Myocyte (in vitro differentiated cells): ENCODE data around the gene OBI1. TPM values are rescaled to one million over a fixed set of nuclear protein-coding genes. Genes with fewer than 3 reads are reported as not detected.
"Not testable (repeated sequence)": the region's sequence is repeated elsewhere in the genome, so short reads cannot be mapped to it uniquely, and the experiment has no call there.

Experiments used
- DNase-seq: peaks from one replicate; pipeline ENCODE4 v3.0.0-alpha.2; 2012; ENCODE audit warnings: low read depth
- total RNA-seq: library from RNA; depleted of rRNA; stranded (reverse); fragments of >200 nt; gene quantifications from 2 replicates; pipeline ENCODE4 v1.2.3, GENCODE V29; 2014

The OBI1 gene
- total RNA-seq, 1 donor from 2014 or later = 16.3 TPM

- no peak for DNase-seq
These were observed 8.8 kb downstream of the OBI1 start for GRCh38 chr13:78649997-78650716.

GRCh38 chr13:78647109-78647678 lies 11.8 kb downstream of the OBI1 start:
- not testable (repeated sequence) for DNase-seq

- no peak for DNase-seq
These were observed 20.7 kb downstream of the OBI1 start for GRCh38 chr13:78638216-78638615.

- no peak for DNase-seq
These were observed 22.5 kb downstream of the OBI1 start for GRCh38 chr13:78636495-78636894.

- DNase-seq = peak; percentile 28
These were observed 26.0 kb downstream of the OBI1 start for GRCh38 chr13:78632996-78633395.

- DNase-seq = no peak
These were observed 27.9 kb downstream of the OBI1 start for GRCh38 chr13:78631077-78631476.

GRCh38 chr13:78630511-78630910 lies 28.4 kb downstream of the OBI1 start:
- peak; percentile 36 for DNase-seq

GRCh38 chr13:78625384-78625783 lies 33.6 kb downstream of the OBI1 start:
- no peak for DNase-seq

GRCh38 chr13:78623132-78623531 lies 35.8 kb downstream of the OBI1 start:
- no peak for DNase-seq

GRCh38 chr13:78620936-78621470 lies 38.0 kb downstream of the OBI1 start:
- no peak for DNase-seq

- no peak for DNase-seq
These were observed 40.5 kb downstream of the OBI1 start for GRCh38 chr13:78618411-78618810.

GRCh38 chr13:78611040-78611439 lies 47.9 kb downstream of the OBI1 start:
- DNase-seq = no peak

- DNase-seq = no peak
These were observed 48.5 kb downstream of the OBI1 start for GRCh38 chr13:78610381-78610883.

GRCh38 chr13:78609464-78610205 lies 49.3 kb downstream of the OBI1 start:
- peak; percentile 47 for DNase-seq

GRCh38 chr13:78608688-78609463 lies 50.1 kb downstream of the OBI1 start:
- DNase-seq = no peak

- no peak for DNase-seq
These were observed 50.7 kb downstream of the OBI1 start for GRCh38 chr13:78608252-78608687.

- DNase-seq = no peak
These were observed 51.3 kb downstream of the OBI1 start for GRCh38 chr13:78607409-78608251.

- DNase-seq = no peak
These were observed 52.2 kb downstream of the OBI1 start for GRCh38 chr13:78606471-78607408.
